H9 (cell line): ENCODE data around the gene FREM1. TPM values are rescaled to one million over a fixed set of nuclear protein-coding genes. Genes with fewer than 3 reads are reported as not detected.

ENCODE experiments used
- DNase-seq: peaks from one replicate; pipeline ENCODE4 v3.0.0-alpha.2; 2017
- H2AFZ ChIP-seq: one replicate; pipeline ENCODE4 v1.6.1; 2013; ENCODE audit warnings: mild to moderate bottlenecking, low read length, control low read depth, moderate library complexity
- H2AK5ac ChIP-seq: 2 replicates; pipeline ENCODE4 v1.6.1; 2013; ENCODE audit warnings: low read length, control low read depth, mixed read lengths; ENCODE audit not compliant: insufficient read length
- H2BK120ac ChIP-seq: one replicate; pipeline ENCODE4 v1.6.1; 2013; ENCODE audit warnings: low read depth, mild to moderate bottlenecking, low read length, control low read depth, inconsistent platforms; ENCODE audit not compliant: poor library complexity, severe bottlenecking
- H2BK12ac ChIP-seq: 2 replicates; pipeline ENCODE4 v1.6.1; 2013; ENCODE audit warnings: low read length, control low read depth, mixed read lengths, low read depth; ENCODE audit not compliant: insufficient read length
- H2BK15ac ChIP-seq: 2 replicates; pipeline ENCODE4 v1.6.1; 2013; ENCODE audit warnings: low read depth, low read length, control low read depth
- H2BK20ac ChIP-seq: one replicate; pipeline ENCODE4 v1.6.1; 2013; ENCODE audit warnings: low read depth, mild to moderate bottlenecking, low read length, control low read depth, inconsistent platforms; ENCODE audit not compliant: poor library complexity, severe bottlenecking
- H2BK5ac ChIP-seq: 2 replicates; pipeline ENCODE4 v1.6.1; 2013; ENCODE audit warnings: low read length, control low read depth, mixed read lengths; ENCODE audit not compliant: insufficient read length
- H3K14ac ChIP-seq: 2 replicates; pipeline ENCODE4 v1.6.1; 2013; ENCODE audit warnings: low read length, control low read depth; ENCODE audit not compliant: insufficient read depth
- H3K18ac ChIP-seq: 2 replicates; pipeline ENCODE4 v1.6.1; 2013; ENCODE audit warnings: low read depth, mild to moderate bottlenecking, mixed read lengths, low read length, control low read depth; ENCODE audit not compliant: insufficient read length
- H3K23ac ChIP-seq: 2 replicates; pipeline ENCODE4 v1.6.1; 2013; ENCODE audit warnings: low read length, control low read depth, mixed read lengths, low read depth; ENCODE audit not compliant: insufficient read length
- H3K23me2 ChIP-seq: 2 replicates; pipeline ENCODE4 v1.6.1; 2013; ENCODE audit warnings: low read depth, mild to moderate bottlenecking, mixed read lengths, low read length, control low read depth; ENCODE audit not compliant: insufficient read length, poor library complexity, severe bottlenecking
- H3K27ac ChIP-seq: 2 replicates; pipeline ENCODE4 v1.5.1; 2013; ENCODE audit warnings: low read length, control low read depth, mixed read lengths, low read depth; ENCODE audit not compliant: insufficient read length
- H3K27me3 ChIP-seq: 2 replicates; pipeline ENCODE4 v1.6.1; 2013; ENCODE audit warnings: low read length, control low read depth, inconsistent platforms; ENCODE audit not compliant: insufficient read depth
- H3K4ac ChIP-seq: 2 replicates; pipeline ENCODE4 v1.6.1; 2013; ENCODE audit warnings: low read depth, mild to moderate bottlenecking, control low read depth, inconsistent platforms, low read length, moderate library complexity
- H3K4me1 ChIP-seq: 2 replicates; pipeline ENCODE4 v1.6.1; 2013; ENCODE audit warnings: low read length, control low read depth, inconsistent platforms; ENCODE audit not compliant: insufficient read depth
- H3K4me2 ChIP-seq: 2 replicates; pipeline ENCODE4 v1.6.1; 2013; ENCODE audit warnings: low read length, control low read depth, mixed read lengths; ENCODE audit not compliant: insufficient read length, insufficient read depth
- H3K56ac ChIP-seq: 2 replicates; pipeline ENCODE4 v1.6.1; 2013; ENCODE audit warnings: low read depth, mild to moderate bottlenecking, mixed read lengths, low read length, control low read depth; ENCODE audit not compliant: insufficient read length
- H3K79me1 ChIP-seq: 2 replicates; pipeline ENCODE4 v1.6.1; 2013; ENCODE audit warnings: low read depth, mild to moderate bottlenecking, moderate library complexity, low read length, control low read depth, inconsistent platforms; ENCODE audit not compliant: insufficient read depth, poor library complexity, severe bottlenecking
- H3K79me2 ChIP-seq: 2 replicates; pipeline ENCODE4 v1.6.1; 2013; ENCODE audit warnings: low read length, control low read depth, inconsistent platforms; ENCODE audit not compliant: insufficient read depth
- H3K9ac ChIP-seq: 2 replicates; pipeline ENCODE4 v1.6.1; 2013; ENCODE audit warnings: low read length, control low read depth, mixed read lengths; ENCODE audit not compliant: insufficient read length; ENCODE audit errors: extremely low read depth
- H3K9me3 ChIP-seq: one replicate; pipeline ENCODE4 v1.6.1; 2013; ENCODE audit warnings: low read depth, low read length, inconsistent platforms; ENCODE audit not compliant: control insufficient read depth
- H3T11ph ChIP-seq: one replicate; pipeline ENCODE4 v1.6.1; 2013; ENCODE audit warnings: mild to moderate bottlenecking, low read length, control low read depth, inconsistent platforms
- H4K20me1 ChIP-seq: one replicate; pipeline ENCODE4 v1.6.1; 2013; ENCODE audit not compliant: control insufficient read depth, insufficient read length, insufficient read depth
- H4K5ac ChIP-seq: 2 replicates; pipeline ENCODE4 v1.6.1; 2013; ENCODE audit warnings: low read depth, mild to moderate bottlenecking, mixed read lengths, low read length, control low read depth; ENCODE audit not compliant: insufficient read length
- H4K8ac ChIP-seq: replicated peaks from 2 replicates; pipeline ENCODE4 v1.6.1; 2013; ENCODE audit warnings: low read length, control low read depth, mixed read lengths, low read depth; ENCODE audit not compliant: insufficient read length
- H4K91ac ChIP-seq: 2 replicates; pipeline ENCODE4 v1.6.1; 2013; ENCODE audit warnings: low read depth, mild to moderate bottlenecking, moderate library complexity, mixed read lengths, low read length, control low read depth; ENCODE audit not compliant: insufficient read length
- H3K27ac Mint-ChIP-seq, 3 experiments: 2 replicates in 2 of 3; 3 replicates in 1 of 3; pipeline ENCODE4 v1.8.0; 2020 to 2021; ENCODE audit warnings: mixed read lengths in 3 of 3, mild to moderate bottlenecking in 1 of 3, moderate library complexity in 1 of 3
- H3K27me3 Mint-ChIP-seq: 2 replicates; pipeline ENCODE4 v1.8.0; 2021; ENCODE audit warnings: low read depth, mild to moderate bottlenecking, moderate library complexity, mixed read lengths
- H3K36me3 Mint-ChIP-seq, 3 experiments: 2 replicates in 2 of 3; 3 replicates in 1 of 3; pipeline ENCODE4 v1.8.0; 2020 to 2021; ENCODE audit warnings: low read depth in 3 of 3, mixed read lengths in 3 of 3; ENCODE audit not compliant: insufficient read depth in 1 of 3
- H3K4me1 Mint-ChIP-seq, 2 experiments: 2 replicates each; pipeline ENCODE4 v1.8.0; 2020; ENCODE audit warnings: mixed read lengths in 2 of 2
- H3K4me3 Mint-ChIP-seq, 2 experiments: 2 replicates in 1 of 2; 3 replicates in 1 of 2; pipeline ENCODE4 v1.8.0; 2020 to 2021; ENCODE audit warnings: mild to moderate bottlenecking in 2 of 2, mixed read lengths in 2 of 2, moderate library complexity in 1 of 2
- H3K9me3 Mint-ChIP-seq, 2 experiments: 2 replicates in 1 of 2; 3 replicates in 1 of 2; pipeline ENCODE4 v1.8.0; 2020; ENCODE audit warnings: mild to moderate bottlenecking in 2 of 2, mixed read lengths in 2 of 2, moderate library complexity in 1 of 2
- WGBS: extraction: QIAGEN DNeasy Blood & Tissue Kit; methylation state at CpG from one replicate; pipeline ENCODE4 v1.1.7; 2013; ENCODE audit warnings: missing lambda C conversion rate, low lambda C conversion rate, mixed read lengths; ENCODE audit not compliant: insufficient read length; ENCODE audit errors: extremely low coverage; 5-methylcytosine and 5-hydroxymethylcytosine counted together
- total RNA-seq: library from RNA; stranded (reverse); gene quantifications from 2 replicates; pipeline ENCODE4 v1.2.1, GENCODE V29; 2021
- TF ChIP-seq, protein P1 (sequence below): fragments of 200-600 bp; sonication (generic); conservative IDR thresholded peaks from 3 replicates; pipeline ENCODE4 v1.8.0; 2021; ENCODE audit warnings: antibody characterized with exemption, mild to moderate bottlenecking

FREM1 gene
- total RNA-seq, 1 experiment from 2014 or later, result 0.44 TPM

DNA sequence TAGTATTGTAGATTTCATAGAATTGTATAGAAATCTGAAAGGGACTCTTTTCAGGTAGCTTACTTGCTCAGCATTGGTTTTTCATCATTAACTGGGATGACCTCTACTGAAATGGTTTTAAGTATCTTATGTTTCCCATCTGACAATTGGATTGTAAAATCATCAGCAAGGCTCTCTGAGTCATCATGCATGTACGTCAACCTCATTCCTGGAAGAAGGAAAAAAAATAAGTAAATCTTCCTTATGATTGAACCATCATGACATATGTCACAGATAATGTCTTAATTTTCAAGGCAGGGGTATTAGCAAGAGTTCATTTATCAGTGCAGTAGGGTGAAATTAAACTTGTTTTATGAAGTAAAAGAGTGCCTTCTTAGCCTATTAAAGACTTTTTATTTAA is 112.8 kb downstream of the FREM1 start:
- no peak overlapping the region for H3K4me3 Mint-ChIP-seq
- no peak overlapping the region for H4K5ac ChIP-seq
- no peak overlapping the region for H3K27ac Mint-ChIP-seq
- no peak overlapping the region for H4K8ac ChIP-seq
- peaks cover 0 to 1% (median 0%) of the 10 kb centered on the region in 3 experiments; a peak in 1 of 7 replicates for H3K36me3 Mint-ChIP-seq
- H3K4me1 Mint-ChIP-seq, result peaks cover 0 to 3% of the 10 kb centered on the region in 2 experiments; a peak in 1 of 4 replicates
- DNase-seq, result no peak
- H2BK12ac ChIP-seq, result no peak overlapping the region
- H3K27me3 Mint-ChIP-seq, result no peaks in the 10 kb centered on the region
- H3K4me1 ChIP-seq, result peaks cover 3% of the 10 kb centered on the region; the same call in 1 of the 2 replicates
- H4K20me1 ChIP-seq, result no peaks in the 10 kb centered on the region
- no peak overlapping the region for H3K14ac ChIP-seq
- H3K79me2 ChIP-seq, result no peaks in the 10 kb centered on the region
- H3T11ph ChIP-seq, result no peak overlapping the region
- no peaks in the 10 kb centered on the region for H3K79me1 ChIP-seq
- H3K4ac ChIP-seq, result no peak overlapping the region
- H3K18ac ChIP-seq, result no peak overlapping the region
- H3K56ac ChIP-seq, result no peak overlapping the region
- no peak overlapping the region for H3K23ac ChIP-seq
- no peak overlapping the region for H3K9ac ChIP-seq
- no peaks in the 10 kb centered on the region for H3K9me3 ChIP-seq
- no CpG with 5 or more reads among the region's 1 CpG for WGBS
- H3K4me2 ChIP-seq, result no peak overlapping the region
- H3K9me3 Mint-ChIP-seq, result no peaks in the 10 kb centered on the region
- no peak overlapping the region for H2BK20ac ChIP-seq
- H2BK15ac ChIP-seq, result no peak overlapping the region
- TF ChIP-seq, protein P1, sequence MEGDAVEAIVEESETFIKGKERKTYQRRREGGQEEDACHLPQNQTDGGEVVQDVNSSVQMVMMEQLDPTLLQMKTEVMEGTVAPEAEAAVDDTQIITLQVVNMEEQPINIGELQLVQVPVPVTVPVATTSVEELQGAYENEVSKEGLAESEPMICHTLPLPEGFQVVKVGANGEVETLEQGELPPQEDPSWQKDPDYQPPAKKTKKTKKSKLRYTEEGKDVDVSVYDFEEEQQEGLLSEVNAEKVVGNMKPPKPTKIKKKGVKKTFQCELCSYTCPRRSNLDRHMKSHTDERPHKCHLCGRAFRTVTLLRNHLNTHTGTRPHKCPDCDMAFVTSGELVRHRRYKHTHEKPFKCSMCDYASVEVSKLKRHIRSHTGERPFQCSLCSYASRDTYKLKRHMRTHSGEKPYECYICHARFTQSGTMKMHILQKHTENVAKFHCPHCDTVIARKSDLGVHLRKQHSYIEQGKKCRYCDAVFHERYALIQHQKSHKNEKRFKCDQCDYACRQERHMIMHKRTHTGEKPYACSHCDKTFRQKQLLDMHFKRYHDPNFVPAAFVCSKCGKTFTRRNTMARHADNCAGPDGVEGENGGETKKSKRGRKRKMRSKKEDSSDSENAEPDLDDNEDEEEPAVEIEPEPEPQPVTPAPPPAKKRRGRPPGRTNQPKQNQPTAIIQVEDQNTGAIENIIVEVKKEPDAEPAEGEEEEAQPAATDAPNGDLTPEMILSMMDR, result no peak
- no peak overlapping the region for H2BK5ac ChIP-seq
- no peaks in the 10 kb centered on the region for H3K23me2 ChIP-seq
- no peak overlapping the region for H3K27ac ChIP-seq
- no peaks in the 10 kb centered on the region for H3K27me3 ChIP-seq
- no peak overlapping the region for H4K91ac ChIP-seq
- no peak overlapping the region for H2BK120ac ChIP-seq
- H2AFZ ChIP-seq, result no peak overlapping the region
- H2AK5ac ChIP-seq, result no peak overlapping the region
